ENCODE results near the gene C10orf71. TPM values are rescaled to one million over a fixed set of nuclear protein-coding genes. Genes with fewer than 3 reads are reported as not detected.

Gene C10orf71
- total RNA-seq, 1 experiment from 2014 or later, result not detected

DNA sequence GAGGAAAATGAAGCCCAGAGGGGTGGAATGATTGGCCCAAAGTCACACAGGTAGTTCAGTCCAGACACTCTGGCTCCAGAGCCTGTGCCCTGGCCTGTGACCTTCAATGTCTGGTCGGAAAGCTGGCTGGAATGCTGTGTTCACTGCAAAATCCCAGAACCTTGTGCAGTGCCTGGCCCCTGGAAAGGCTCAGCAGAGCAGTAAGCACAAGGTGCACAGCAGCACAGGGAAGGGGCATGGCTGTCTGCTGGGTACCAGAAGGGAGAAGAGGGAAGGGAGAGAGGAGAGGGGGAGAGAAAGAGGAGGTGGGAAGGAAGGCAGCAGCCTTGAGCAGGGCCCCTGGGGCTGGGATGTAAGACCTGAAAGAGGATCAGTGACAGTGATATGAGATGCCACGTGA is 28.4 kb upstream of the C10orf71 start:
- intact Hi-C loops (cut with micrococcal nuclease), result no loop called here
- Histone ChIP-seq H3K9ac (ENCODE audit: low read length) (no peak overlapping the region), H3K4me1 (ENCODE audit: control insufficient read depth in 1 of 2, insufficient read depth in 2 of 2, low read length in 2 of 2) (no peaks in the 10 kb centered on the region), H4K20me1 (ENCODE audit: insufficient read depth) (no peaks in the 10 kb centered on the region), H3K4me2 (ENCODE audit: low read length) (no peak overlapping the region), H3K27me3 (ENCODE audit: insufficient read depth, low read length) (no peaks in the 10 kb centered on the region), H2AFZ (ENCODE audit: low read depth, low read length, poor library complexity, severe bottlenecking) (no peak overlapping the region), H3K9me2 (ENCODE audit: insufficient read depth) (no peaks in the 10 kb centered on the region), H3K36me3 (ENCODE audit: control insufficient read depth in 1 of 2, insufficient read depth in 2 of 2, low read length in 2 of 2) (no peaks in the 10 kb centered on the region), H3K4me3 (replicated peaks in 1 of 2; ENCODE audit: low read depth in 1 of 2, low read length in 2 of 2) (no peak overlapping the region), H3K9me3 (ENCODE audit: control insufficient read depth in 1 of 2, insufficient read depth in 1 of 2, low read depth in 1 of 2, low read length in 2 of 2) (0 out of 4 replicates have a peak, but pooled peaks cover 0 to 6% of the 10 kb centered on the region in 2 experiments), H3K79me2 (ENCODE audit: insufficient read depth, low read length) (no peaks in the 10 kb centered on the region), H3K27ac (ENCODE audit: low read depth, low read length) (no peak overlapping the region)
- ATAC-seq, result no peak
- no peak for DNase-seq (ENCODE audit: low read depth, low spot score)
- BruUV-seq (replicated peaks), result no TSS peak
- POLR2A ChIA-PET, result no interaction called here
- RAD21 ChIA-PET (ENCODE audit: low non-redundant PET in 1 of 2, low total read pairs in 2 of 2, uncharacterized antibody in 2 of 2, unreplicated experiment in 2 of 2), result no interaction called here
- TF ChIP-seq CEBPB (IDR thresholded peaks at IDR 0.05; ENCODE audit: low read depth), result no peak
- no peak for TF ChIP-seq CBX3 (IDR thresholded peaks at IDR 0.05; ENCODE audit: low read depth)
- no peak for TF ChIP-seq FOSL1 (IDR thresholded peaks at IDR 0.05; ENCODE audit: low read depth)
- TF ChIP-seq EZH2phosphoT487 (IDR thresholded peaks at IDR 0.05; ENCODE audit: borderline replicate concordance), result no peak
- no peak for TF ChIP-seq TCF7L2 (IDR thresholded peaks at IDR 0.05; ENCODE audit: borderline replicate concordance, extremely low read depth, insufficient read depth, insufficient read length)
- no peak for TF ChIP-seq ZFX (IDR thresholded peaks at IDR 0.05)
- TF ChIP-seq ZBTB33 (IDR thresholded peaks at IDR 0.05; ENCODE audit: extremely low read depth, insufficient replicate concordance, low read length), result no peak
- TF ChIP-seq ZNF274 (IDR thresholded peaks at IDR 0.05; ENCODE audit: low read depth, low read length), result no peak
- no peak for TF ChIP-seq MAX (IDR thresholded peaks at IDR 0.05)
- no peak for TF ChIP-seq YY1 (IDR thresholded peaks at IDR 0.05; ENCODE audit: extremely low read depth, insufficient replicate concordance, low read depth, low read length)
- CTCF ChIA-PET, result no interaction called here

Data from HCT116 (cell line).